K562 (cell line): Measurements from ENCODE around the gene TCEA3. TPM values are rescaled to one million over a fixed set of nuclear protein-coding genes. Genes with fewer than 3 reads are reported as not detected.

Experiments
- ATAC-seq: fragments of 200-7000 bp; cut with Tn5 transposase; 3 replicates; pipeline ENCODE4 v1.9.1; 2020; ENCODE audit warnings: moderate library complexity
- BruUV-seq: library from RNA; stranded (reverse); fragments of 400-500 nt; replicated peaks from 2 replicates; lab custom pipeline; 2021; lab: Mats Ljungman, UMichigan
- CTCF ChIA-PET: fragments of 300-600 bp; formaldehyde crosslinking; extraction: SDS; loops from one replicate; lab custom pipeline; 2021; ENCODE audit warnings: low intra/inter-chr PET ratio; lab: Yijun Ruan, JAX
- POLR2A ChIA-PET: fragments of 300-600, 350-650 bp; sonication (Branson Sonifier 250); formaldehyde crosslinking; extraction: SDS; loops from one replicate; lab custom pipeline; 2021; ENCODE audit warnings: antibody characterized with exemption, inconsistent platforms; lab: Yijun Ruan, JAX
- DNase-seq, 4 experiments: peaks; one replicate each; pipeline versions ENCODE4 v3.0.0 to v3.0.0-alpha.2; 2011 to 2018; ENCODE audit warnings: low spot score in 3 of 4, mixed read lengths in 3 of 4; ENCODE audit errors: extremely low read depth in 1 of 4
- FAIRE-seq: peaks from 2 replicates; lab custom pipeline; 2011; peaks lifted over from hg19 to GRCh38; lab: Jason Lieb, UNC
- H2AFZ ChIP-seq: 2 replicates; pipeline ENCODE4 v1.6.0; 2011; ENCODE audit warnings: low read depth, low read length, control low read depth, inconsistent platforms
- H3K27ac ChIP-seq: fragments of 200-600 bp; 3 replicates; pipeline ENCODE4 v1.8.0; 2011; ENCODE audit warnings: low read depth, mild to moderate bottlenecking, control low read depth, inconsistent platforms, low read length, moderate library complexity, mixed read lengths; ENCODE audit errors: extremely low read depth
- H3K27me3 ChIP-seq, 2 experiments: fragments of 300-600 bp in 1 of 2; 2 replicates in 1 of 2; 3 replicates in 1 of 2; pipeline versions ENCODE4 v1.6.0 to v1.8.0; 2011; ENCODE audit warnings: inconsistent platforms in 2 of 2, low read length in 2 of 2, mild to moderate bottlenecking in 1 of 2, mixed read lengths in 1 of 2, moderate library complexity in 1 of 2; ENCODE audit not compliant: control insufficient read depth in 2 of 2, insufficient read depth in 2 of 2
- H3K36me3 ChIP-seq: fragments of 300-600 bp; 3 replicates; pipeline ENCODE4 v1.8.0; 2011; ENCODE audit warnings: mild to moderate bottlenecking, low read length, inconsistent platforms; ENCODE audit not compliant: control insufficient read depth, insufficient read depth
- H3K4me1 ChIP-seq, 2 experiments: fragments of 200-600 bp in 1 of 2; replicated peaks in 1 of 2; 2 replicates in 1 of 2; 3 replicates in 1 of 2; pipeline versions ENCODE4 v1.5.1 to v1.8.0; 2011; ENCODE audit warnings: inconsistent platforms in 2 of 2, low read length in 2 of 2, mild to moderate bottlenecking in 1 of 2, mixed read lengths in 1 of 2, moderate library complexity in 1 of 2; ENCODE audit not compliant: control insufficient read depth in 2 of 2, insufficient read depth in 2 of 2
- H3K4me2 ChIP-seq: 2 replicates; pipeline ENCODE4 v1.6.1; 2011; ENCODE audit warnings: low read length, control low read depth, inconsistent platforms, mixed read lengths; ENCODE audit not compliant: insufficient read depth
- H3K4me3 ChIP-seq: fragments of 200-600 bp; sonication (generic), shearing (Covaris generic); 2 replicates; pipeline ENCODE4 v1.5.1; 2016; ENCODE audit warnings: control low read depth, inconsistent platforms
- H3K79me2 ChIP-seq: fragments of 200-600 bp; 3 replicates; pipeline ENCODE4 v1.8.0; 2011; ENCODE audit warnings: low read length, inconsistent platforms; ENCODE audit not compliant: control insufficient read depth, insufficient read depth
- H3K9ac ChIP-seq, 2 experiments: 2 replicates each; pipeline versions ENCODE4 v1.6.0 to v1.6.1; 2011; ENCODE audit warnings: low read depth in 2 of 2, low read length in 2 of 2, control low read depth in 1 of 2, inconsistent platforms in 1 of 2, mild to moderate bottlenecking in 1 of 2, mixed read lengths in 1 of 2; ENCODE audit not compliant: insufficient read depth in 1 of 2
- H3K9me1 ChIP-seq: one replicate; pipeline ENCODE4 v1.6.0; 2011; ENCODE audit warnings: inconsistent platforms, mild to moderate bottlenecking, low read length, moderate library complexity; ENCODE audit not compliant: control insufficient read depth, insufficient read depth
- H3K9me3 ChIP-seq: replicated peaks from 2 replicates; pipeline ENCODE4 v1.5.1; 2011; ENCODE audit warnings: low read depth, low read length, inconsistent platforms; ENCODE audit not compliant: control insufficient read depth, insufficient read depth
- H4K20me1 ChIP-seq: replicated peaks from 2 replicates; pipeline ENCODE4 v1.6.1; 2011; ENCODE audit warnings: low read length, inconsistent platforms, mixed read lengths; ENCODE audit not compliant: control insufficient read depth, insufficient read depth
- BRF1 ChIP-seq: IDR thresholded peaks from 3 replicates; pipeline ENCODE4 v1.6.1; 2011; ENCODE audit warnings: borderline replicate concordance, mild to moderate bottlenecking; ENCODE audit not compliant: insufficient read length; ENCODE audit errors: extremely low read depth
- MTF1 ChIP-seq: fragments of 250-450 bp; sonication (Bioruptor Pico); IDR thresholded peaks from 2 replicates; pipeline ENCODE4 v1.9.0; 2021; ENCODE audit warnings: moderate library complexity, mild to moderate bottlenecking, inconsistent platforms, borderline replicate concordance
- NFRKB ChIP-seq: fragments of 450-650 bp; IDR thresholded peaks from 2 replicates; pipeline ENCODE4 v1.6.1; 2016; ENCODE audit warnings: low read depth
- RCOR1 ChIP-seq, 2 experiments: IDR thresholded peaks; 2 replicates each; pipeline ENCODE4 v1.6.1; 2012; ENCODE audit warnings: low read depth in 2 of 2, low read length in 2 of 2, borderline replicate concordance in 1 of 2, improper control_type of control experiment in 1 of 2
- RHOXF2B ChIP-seq: fragments of 250-450 bp; sonication (Bioruptor Pico); conservative IDR thresholded peaks from 2 replicates; pipeline ENCODE4 v1.5.1; 2021
- SOX6 ChIP-seq: fragments of 450-650 bp; IDR thresholded peaks from 2 replicates; pipeline ENCODE4 v1.6.1; 2014; ENCODE audit warnings: mild to moderate bottlenecking
- TRIM24 ChIP-seq, 2 experiments: fragments of 450-650 bp; IDR thresholded peaks; 2 replicates each; pipeline ENCODE4 v1.6.1; 2016
- ZC3H4 ChIP-seq: sonication (generic); formaldehyde crosslinking; IDR thresholded peaks from 2 replicates; pipeline ENCODE4 v1.9.0; 2021; ENCODE audit warnings: missing genetic modification reagents, borderline replicate concordance
- ZNF174 ChIP-seq: fragments of 250-450 bp; sonication (Bioruptor Pico); IDR thresholded peaks from 2 replicates; pipeline ENCODE4 v1.4.0; 2020; ENCODE audit warnings: mild to moderate bottlenecking
- ZNF274 ChIP-seq: IDR thresholded peaks from 2 replicates; pipeline ENCODE4 v1.6.1; 2011; ENCODE audit warnings: low read depth, mild to moderate bottlenecking, low read length, moderate library complexity, borderline replicate concordance
- ZNF507 ChIP-seq: conservative IDR thresholded peaks from 2 replicates; pipeline ENCODE4 v1.6.1; 2017; ENCODE audit warnings: missing genetic modification characterization, missing compliant biosample characterization
- WGBS: fragments of 100-300 bp; shearing (Covaris generic); methylation state at CpG from one replicate; pipeline ENCODE4 v1.1.6; 2016; ENCODE audit warnings: low coverage, mixed read lengths; ENCODE audit not compliant: insufficient coverage; ENCODE audit errors: missing lambda C conversion rate; 5-methylcytosine and 5-hydroxymethylcytosine counted together
- in situ Hi-C: fragments of 300-500 bp; cut with MboI; formaldehyde crosslinking; loops from 4 replicates; pipeline ENCODE4 v1.15.0; 2018; ENCODE audit warnings: inconsistent platforms, mixed read lengths
- intact Hi-C: fragments of 100-400 bp; cut with micrococcal nuclease; formaldehyde crosslinking; loops from 2 replicates; pipeline ENCODE4 v1.14.2; 2022
- polyA plus RNA-seq, 8 experiments: library from polyadenylated mRNA; depleted of rRNA in 4 of 8; stranded (reverse) in 5 of 8; unstranded in 3 of 8; fragments of >200 nt; fragmentation: Nextera tagmentation in 2 of 8; fragmentation: Illumina TruSeq in 1 of 8; extraction: Ambion mirVana in 2 of 8; extraction: Trizol in 1 of 8; gene quantifications; 2 replicates each; pipeline versions ENCODE4 v1.2.1 to v1.2.3, GENCODE V29; 2011 to 2014; ENCODE audit warnings: inconsistent platforms in 1 of 8, missing spikeins in 1 of 8
- total RNA-seq, 7 experiments: library from RNA; depleted of rRNA in 6 of 7; stranded (reverse); fragments of >200 nt in 6 of 7; fragmentation: Illumina TruSeq in 2 of 7; extraction: Trizol in 2 of 7; gene quantifications; 2 replicates each; pipeline versions ENCODE4 v1.2.1 to v1.2.3, GENCODE V29; 2011 to 2021; ENCODE audit warnings: low replicate concordance in 1 of 7
- TF ChIP-seq, protein P1 (sequence below): fragments of 250-450 bp; sonication (Bioruptor Pico); IDR thresholded peaks from 2 replicates; pipeline ENCODE4 v1.8.0; 2022; ENCODE audit warnings: moderate library complexity, mild to moderate bottlenecking, inconsistent platforms
- TF ChIP-seq, protein P2 (sequence below): fragments of 450-650 bp; IDR thresholded peaks from 2 replicates; pipeline ENCODE4 v1.6.1; 2018; ENCODE audit warnings: mild to moderate bottlenecking, low read depth; ENCODE audit not compliant: partially characterized antibody
- TF ChIP-seq, protein P3 (sequence below): fragments of 250-450 bp; sonication (Bioruptor Pico); IDR thresholded peaks from 2 replicates; pipeline ENCODE4 v1.5.1; 2021; ENCODE audit warnings: mild to moderate bottlenecking

TCEA3 gene
- total and polyA plus RNA-seq, 9 of the 15 experiments (the other 6 are each of a cell fraction or from before 2014, with no cell fraction given) = 0.03 to 0.55 (median 0.36) TPM

DNA sequence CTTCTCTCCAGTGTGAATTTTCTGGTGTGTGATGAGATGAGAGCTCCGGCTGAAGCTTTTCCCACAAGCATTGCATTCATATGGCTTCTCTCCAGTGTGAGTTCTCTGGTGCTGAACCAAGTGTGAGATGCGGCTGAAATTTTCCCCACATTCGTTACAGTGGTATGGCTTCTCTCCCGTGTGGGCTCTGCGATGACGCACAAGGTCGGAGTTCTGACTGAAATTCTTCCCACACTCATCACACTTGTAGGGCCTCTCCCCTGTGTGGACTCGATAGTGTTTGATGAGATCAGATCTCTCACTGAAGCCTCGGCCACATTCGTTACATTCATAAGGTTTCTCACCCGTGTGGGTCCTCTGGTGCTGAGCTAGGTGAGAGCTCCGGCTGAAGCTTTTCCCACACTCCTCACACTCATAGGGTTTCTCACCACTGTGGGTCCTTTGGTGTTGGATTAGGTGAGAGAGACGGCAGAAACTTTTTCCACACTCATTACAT, 62.3 kb downstream of the TCEA3 start:
- Histone ChIP-seq H3K4me2 (no peak overlapping the region), H3K27ac (no peak overlapping the region), H3K4me3 (no peak overlapping the region), H3K27me3 (no peaks in the 10 kb centered on the region), H3K9me3 (peaks cover 45% of the 10 kb centered on the region), H3K9ac (no peak overlapping the region), H4K20me1 (no peaks in the 10 kb centered on the region), H3K79me2 (peaks cover 13% of the 10 kb centered on the region), H3K36me3 (peaks cover 64% of the 10 kb centered on the region), H3K9me1 (no peaks in the 10 kb centered on the region), H2AFZ (no peak overlapping the region), H3K4me1 (peaks cover 0 to 10% of the 10 kb centered on the region in 2 experiments; a peak in 3 of 5 replicates)
- POLR2A ChIA-PET = interaction anchor here (0.8 to 2.4 kb wide), 5 partner anchors 9 to 42 kb away, joined by 3 to 11 read pairs (median 3); partner anchors contain the start of gene HNRNPR
- intact Hi-C loops (no loop called here), in situ Hi-C loops (no loop called here)
- no peak for FAIRE-seq
- DNase-seq = peak in 2 of 4 experiments; percentile 8 to 40
- ATAC-seq = 0 out of 3 replicates have a peak, but pooled peaks have one; percentile 25
- CTCF ChIA-PET = no interaction called here
- BruUV-seq = no TSS peak
- 94% methylated on average over 13 of the region's 13 CpGs for WGBS
- TF ChIP-seq, protein P1, sequence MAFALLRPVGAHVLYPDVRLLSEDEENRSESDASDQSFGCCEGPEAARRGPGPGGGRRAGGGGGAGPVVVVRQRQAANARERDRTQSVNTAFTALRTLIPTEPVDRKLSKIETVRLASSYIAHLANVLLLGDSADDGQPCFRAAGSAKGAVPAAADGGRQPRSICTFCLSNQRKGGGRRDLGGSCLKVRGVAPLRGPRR = 0 out of 2 replicates have a peak, but pooled peaks have one; percentile 68
- TF ChIP-seq TRIM24 (IDR thresholded peaks at IDR 0.05) (peak in 1 of 2 experiments; percentile 85; a peak in 2 of 4 replicates), BRF1 (no peak), RCOR1 (IDR thresholded peaks at IDR 0.05; ENCODE audit: borderline replicate concordance in 1 of 2, low read depth in 2 of 2, low read length in 2 of 2) (peak in 1 of 2 experiments; percentile 34; a peak in 3 of 4 replicates), ZNF174 (CRISPR knock-in tag) (no peak), SOX6 (peak; percentile 41; the same call in 1 of the 2 replicates), ZC3H4 (CRISPR knock-in tag) (0 out of 2 replicates have a peak, but pooled peaks have one; percentile 27), ZNF274 (peak; percentile 96), ZNF507 (tag) (peak; percentile 40; the same call in 1 of the 2 replicates), NFRKB (peak; percentile 81), RHOXF2B (CRISPR knock-in tag) (no peak), MTF1 (CRISPR knock-in tag) (0 out of 2 replicates have a peak, but pooled peaks have one; percentile 15)
- TF ChIP-seq, protein P2, sequence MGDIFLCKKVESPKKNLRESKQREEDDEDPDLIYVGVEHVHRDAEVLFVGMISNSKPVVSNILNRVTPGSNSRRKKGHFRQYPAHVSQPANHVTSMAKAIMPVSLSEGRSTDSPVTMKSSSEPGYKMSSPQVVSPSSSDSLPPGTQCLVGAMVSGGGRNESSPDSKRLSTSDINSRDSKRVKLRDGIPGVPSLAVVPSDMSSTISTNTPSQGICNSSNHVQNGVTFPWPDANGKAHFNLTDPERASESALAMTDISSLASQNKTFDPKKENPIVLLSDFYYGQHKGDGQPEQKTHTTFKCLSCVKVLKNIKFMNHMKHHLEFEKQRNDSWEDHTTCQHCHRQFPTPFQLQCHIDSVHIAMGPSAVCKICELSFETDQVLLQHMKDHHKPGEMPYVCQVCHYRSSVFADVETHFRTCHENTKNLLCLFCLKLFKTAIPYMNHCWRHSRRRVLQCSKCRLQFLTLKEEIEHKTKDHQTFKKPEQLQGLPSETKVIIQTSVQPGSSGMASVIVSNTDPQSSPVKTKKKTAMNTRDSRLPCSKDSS = peak; percentile 98
- TF ChIP-seq, protein P3, sequence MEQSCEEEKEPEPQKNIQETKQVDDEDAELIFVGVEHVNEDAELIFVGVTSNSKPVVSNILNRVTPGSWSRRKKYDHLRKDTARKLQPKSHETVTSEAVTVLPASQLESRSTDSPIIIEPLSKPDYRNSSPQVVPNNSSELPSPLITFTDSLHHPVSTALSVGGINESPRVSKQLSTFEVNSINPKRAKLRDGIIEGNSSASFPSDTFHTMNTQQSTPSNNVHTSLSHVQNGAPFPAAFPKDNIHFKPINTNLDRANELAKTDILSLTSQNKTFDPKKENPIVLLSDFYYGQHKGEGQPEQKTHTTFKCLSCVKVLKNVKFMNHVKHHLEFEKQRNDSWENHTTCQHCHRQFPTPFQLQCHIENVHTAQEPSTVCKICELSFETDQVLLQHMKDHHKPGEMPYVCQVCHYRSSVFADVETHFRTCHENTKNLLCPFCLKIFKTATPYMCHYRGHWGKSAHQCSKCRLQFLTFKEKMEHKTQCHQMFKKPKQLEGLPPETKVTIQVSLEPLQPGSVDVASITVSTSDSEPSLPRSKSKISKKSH (CRISPR knock-in tag) = peak; percentile 97
